Activated T-helper 17 cell treated with anti-CD3 and anti-CD28 coated beads, Interleukin-2, amount 50 U/mL, for 72 hours (primary cell): Measurements from ENCODE around the gene MGAT5B. TPM values are rescaled to one million over a fixed set of nuclear protein-coding genes. Genes with fewer than 3 reads are reported as not detected.
A peak's percentile ranks its signal among the peaks of the same experiment; 100 is the strongest.

Experiments
- ATAC-seq: fragments of 150-1000 bp; cut with Tn5 transposase; replicated peaks from 2 replicates; pipeline ENCODE4 v1.10.0; 2021; ENCODE audit warnings: mild to moderate bottlenecking, moderate library complexity
- H3K27ac Mint-ChIP-seq: one replicate; pipeline ENCODE4 v1.8.0; 2022; ENCODE audit warnings: mixed read lengths
- H3K27me3 Mint-ChIP-seq: one replicate; pipeline ENCODE4 v1.8.0; 2022; ENCODE audit warnings: mixed read lengths
- H3K36me3 Mint-ChIP-seq: one replicate; pipeline ENCODE4 v1.8.0; 2022; ENCODE audit warnings: low read depth, mild to moderate bottlenecking, mixed read lengths
- H3K4me1 Mint-ChIP-seq: one replicate; pipeline ENCODE4 v1.8.0; 2022; ENCODE audit warnings: mixed read lengths
- H3K4me3 Mint-ChIP-seq: one replicate; pipeline ENCODE4 v1.8.0; 2022; ENCODE audit warnings: mild to moderate bottlenecking, mixed read lengths
- H3K9me3 Mint-ChIP-seq: one replicate; pipeline ENCODE4 v1.8.0; 2022; ENCODE audit warnings: mixed read lengths
- total RNA-seq, 2 donors: library from RNA; stranded (reverse); gene quantifications; one replicate each; pipeline ENCODE4 v1.2.3, GENCODE V29; 2022

The MGAT5B gene, protein sequence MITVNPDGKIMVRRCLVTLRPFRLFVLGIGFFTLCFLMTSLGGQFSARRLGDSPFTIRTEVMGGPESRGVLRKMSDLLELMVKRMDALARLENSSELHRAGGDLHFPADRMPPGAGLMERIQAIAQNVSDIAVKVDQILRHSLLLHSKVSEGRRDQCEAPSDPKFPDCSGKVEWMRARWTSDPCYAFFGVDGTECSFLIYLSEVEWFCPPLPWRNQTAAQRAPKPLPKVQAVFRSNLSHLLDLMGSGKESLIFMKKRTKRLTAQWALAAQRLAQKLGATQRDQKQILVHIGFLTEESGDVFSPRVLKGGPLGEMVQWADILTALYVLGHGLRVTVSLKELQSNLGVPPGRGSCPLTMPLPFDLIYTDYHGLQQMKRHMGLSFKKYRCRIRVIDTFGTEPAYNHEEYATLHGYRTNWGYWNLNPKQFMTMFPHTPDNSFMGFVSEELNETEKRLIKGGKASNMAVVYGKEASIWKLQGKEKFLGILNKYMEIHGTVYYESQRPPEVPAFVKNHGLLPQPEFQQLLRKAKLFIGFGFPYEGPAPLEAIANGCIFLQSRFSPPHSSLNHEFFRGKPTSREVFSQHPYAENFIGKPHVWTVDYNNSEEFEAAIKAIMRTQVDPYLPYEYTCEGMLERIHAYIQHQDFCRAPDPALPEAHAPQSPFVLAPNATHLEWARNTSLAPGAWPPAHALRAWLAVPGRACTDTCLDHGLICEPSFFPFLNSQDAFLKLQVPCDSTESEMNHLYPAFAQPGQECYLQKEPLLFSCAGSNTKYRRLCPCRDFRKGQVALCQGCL
- total RNA-seq = under 1 TPM; 0.16 to 0.39 TPM

DNA sequence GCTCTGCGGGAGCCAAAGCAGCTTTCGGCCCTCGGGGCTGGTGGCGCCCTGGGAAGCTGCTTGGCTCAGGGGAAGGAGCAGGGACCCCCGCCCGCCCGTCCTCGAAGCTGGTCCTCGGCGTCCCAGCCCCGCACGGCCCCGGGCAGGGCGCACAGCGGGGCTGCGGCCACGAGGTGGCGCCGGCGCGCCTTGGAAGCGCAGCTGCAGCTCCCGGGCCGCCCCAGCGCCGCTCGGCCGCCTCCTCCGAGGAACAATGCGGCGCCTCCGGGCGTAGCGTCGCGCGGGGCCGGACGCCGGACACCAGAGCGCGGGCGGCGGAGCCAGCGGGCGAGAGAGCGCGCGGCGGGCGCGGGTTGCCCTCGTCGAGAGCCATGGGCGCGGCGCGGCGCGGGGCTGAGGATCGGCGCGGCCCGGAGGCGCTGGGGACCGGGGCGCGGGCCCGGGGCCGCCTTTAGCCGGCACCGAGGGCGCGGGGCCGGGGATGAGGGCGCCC, at the start of gene MGAT5B:
TSS of gene MGAT5B (plus strand) at position 229 of the 493 bp plus-strand sequence. CDS start 626 bp downstream, outside the sequence.
- H3K4me1 Mint-ChIP-seq = peaks cover 4% of the 10 kb centered on the region
- no peaks in the 10 kb centered on the region for H3K9me3 Mint-ChIP-seq
- peaks cover 7% of the 10 kb centered on the region for H3K36me3 Mint-ChIP-seq
- H3K27ac Mint-ChIP-seq = no peak within 1 kb of the TSS
- H3K27me3 Mint-ChIP-seq = peaks cover 16% of the 10 kb centered on the region
- H3K4me3 Mint-ChIP-seq = peak within 1 kb of the TSS; percentile 66
- ATAC-seq = peak; percentile 98

DNA sequence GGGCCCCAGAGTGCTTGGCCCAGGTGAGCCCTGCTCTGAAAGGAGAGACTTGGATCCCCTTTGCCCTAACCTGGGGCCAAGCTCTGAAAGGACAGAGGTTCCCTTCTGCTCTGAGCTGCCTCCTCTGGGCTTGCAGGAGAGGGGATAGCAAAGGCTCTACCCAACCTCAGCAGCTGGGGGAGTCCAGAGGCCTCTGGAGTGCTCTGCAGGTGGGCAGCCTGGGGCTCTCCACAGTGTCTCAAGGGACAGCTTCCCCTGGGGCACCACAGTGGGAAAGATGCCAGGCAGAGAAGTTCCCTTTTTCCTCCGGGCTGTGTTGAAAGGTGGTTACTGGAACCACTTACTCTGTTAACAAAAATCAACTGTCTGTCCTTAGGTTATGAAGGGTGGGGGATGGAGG, 48.2 kb upstream of the MGAT5B start:
- H3K4me3 Mint-ChIP-seq = no peak overlapping the region
- H3K27ac Mint-ChIP-seq = no peak overlapping the region
- no peaks in the 10 kb centered on the region for H3K9me3 Mint-ChIP-seq
- no peak for ATAC-seq
- peaks cover 6% of the 10 kb centered on the region for H3K4me1 Mint-ChIP-seq
- H3K36me3 Mint-ChIP-seq = no peaks in the 10 kb centered on the region
- H3K27me3 Mint-ChIP-seq = peaks cover 5% of the 10 kb centered on the region

DNA sequence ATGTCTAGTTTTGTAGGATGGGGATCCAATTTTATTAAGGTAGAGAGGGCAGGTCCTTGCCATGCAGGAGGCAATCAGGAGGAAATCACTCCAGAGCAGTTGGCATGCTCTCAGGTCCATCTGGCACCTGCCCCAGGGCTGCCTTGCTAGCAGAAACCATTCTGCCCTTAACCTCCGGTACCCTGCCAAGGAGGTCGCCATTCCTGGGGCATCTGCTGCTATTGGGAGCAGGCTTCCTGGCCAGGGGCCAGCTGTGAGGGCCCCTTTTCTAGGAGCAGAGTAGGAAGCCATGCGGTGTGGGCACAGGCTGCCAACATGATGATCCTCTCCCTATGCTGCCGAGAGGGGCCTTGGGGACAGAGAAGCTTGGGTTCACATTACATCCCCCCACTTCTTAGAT, 47.6 kb upstream of the MGAT5B start:
- no peak for ATAC-seq
- H3K27ac Mint-ChIP-seq = no peak overlapping the region
- H3K4me1 Mint-ChIP-seq = peaks cover 6% of the 10 kb centered on the region
- no peaks in the 10 kb centered on the region for H3K36me3 Mint-ChIP-seq
- no peaks in the 10 kb centered on the region for H3K9me3 Mint-ChIP-seq
- peaks cover 5% of the 10 kb centered on the region for H3K27me3 Mint-ChIP-seq
- no peak overlapping the region for H3K4me3 Mint-ChIP-seq

DNA sequence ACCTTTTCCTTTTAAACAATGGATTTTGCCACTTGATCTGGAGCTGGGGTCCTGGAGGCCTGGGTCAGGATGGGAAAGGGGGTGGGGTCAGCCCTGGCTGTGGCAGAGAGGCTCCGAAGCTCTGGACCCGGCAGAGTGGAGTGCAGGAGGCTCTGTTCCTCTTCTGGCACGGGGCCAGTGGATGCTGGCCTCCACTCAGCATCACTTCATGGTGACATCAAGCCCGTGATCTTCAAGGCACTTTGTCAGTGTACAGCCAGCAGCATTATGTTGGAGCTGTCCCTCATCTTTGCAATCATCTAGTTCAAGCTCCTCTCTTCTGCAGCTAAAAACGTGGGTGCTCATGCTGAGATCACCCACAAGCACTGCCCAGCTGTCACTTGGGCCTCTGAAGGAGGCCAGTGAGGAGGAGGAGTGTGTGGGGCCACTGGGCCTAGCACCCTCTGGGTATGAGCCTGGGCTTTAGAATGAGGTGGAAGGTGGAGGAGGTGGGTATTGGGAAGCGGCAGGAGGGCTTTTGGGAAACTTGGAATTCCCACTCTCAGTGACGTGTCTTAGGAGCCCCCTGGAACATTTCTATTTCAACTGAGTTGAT, 45.9 kb upstream of the MGAT5B start:
- no peaks in the 10 kb centered on the region for H3K9me3 Mint-ChIP-seq
- H3K4me1 Mint-ChIP-seq = no peaks in the 10 kb centered on the region
- H3K27ac Mint-ChIP-seq = no peak overlapping the region
- H3K36me3 Mint-ChIP-seq = no peaks in the 10 kb centered on the region
- H3K4me3 Mint-ChIP-seq = no peak overlapping the region
- peaks cover 5% of the 10 kb centered on the region for H3K27me3 Mint-ChIP-seq
- no peak for ATAC-seq

DNA sequence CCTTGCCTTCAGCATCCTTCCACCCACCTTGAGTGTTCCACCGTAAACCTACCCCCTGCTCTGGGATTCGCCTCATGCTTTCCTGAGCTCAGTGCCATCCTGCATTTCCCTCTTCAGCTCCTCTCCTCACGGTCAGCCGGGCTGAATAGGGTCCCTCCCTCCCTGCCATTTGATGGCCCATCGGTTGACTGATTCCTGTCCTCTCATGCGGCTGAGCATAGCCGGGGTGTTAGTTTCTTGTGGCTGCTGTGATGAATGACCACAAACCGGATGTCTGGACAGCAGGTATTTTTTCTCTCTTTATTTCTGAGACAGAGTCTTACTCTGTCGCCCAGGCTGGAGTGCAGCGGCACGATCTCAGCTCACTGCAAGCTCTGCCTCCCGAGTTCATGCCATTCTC, 44.1 kb upstream of the MGAT5B start:
- H3K4me1 Mint-ChIP-seq = no peaks in the 10 kb centered on the region
- H3K9me3 Mint-ChIP-seq = no peaks in the 10 kb centered on the region
- ATAC-seq = no peak
- peaks cover 5% of the 10 kb centered on the region for H3K27me3 Mint-ChIP-seq
- no peak overlapping the region for H3K27ac Mint-ChIP-seq
- H3K4me3 Mint-ChIP-seq = no peak overlapping the region
- H3K36me3 Mint-ChIP-seq = no peaks in the 10 kb centered on the region

DNA sequence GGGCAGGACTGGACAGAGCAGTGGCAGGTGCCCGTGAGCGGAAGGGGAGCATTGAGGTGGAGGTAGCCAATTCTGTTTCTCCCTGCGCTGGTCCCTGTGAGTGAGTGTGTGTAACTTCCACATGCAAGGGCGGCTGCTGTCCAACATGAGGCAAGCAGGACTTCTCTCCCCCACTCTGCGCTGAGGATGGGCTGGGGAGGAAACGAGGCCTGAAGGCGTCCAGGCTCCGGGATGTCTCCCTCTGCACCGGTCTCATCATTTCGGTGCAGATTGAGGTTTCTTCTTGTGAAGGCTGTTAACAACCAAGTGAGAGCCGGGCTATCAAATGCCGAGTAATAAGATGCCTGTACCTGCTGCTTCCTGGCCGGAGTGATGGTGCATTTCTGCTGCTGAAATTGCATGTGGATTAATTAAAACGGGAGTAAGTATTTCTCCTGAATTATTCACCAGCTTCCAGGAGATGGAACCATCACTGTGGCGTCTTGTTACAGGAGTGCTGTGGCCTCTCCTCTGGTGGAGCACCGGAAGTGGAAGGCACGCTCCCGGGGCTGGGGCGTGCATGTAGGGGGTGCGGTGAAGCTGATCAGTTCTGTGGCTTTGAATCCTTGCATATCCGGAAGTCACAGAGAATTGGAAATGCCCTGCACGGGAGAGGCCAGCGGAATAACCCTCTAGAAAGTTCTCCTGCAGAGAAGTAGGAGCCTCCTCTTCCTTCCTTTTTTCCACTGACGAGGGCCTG, 41.7 kb upstream of the MGAT5B start:
- H3K9me3 Mint-ChIP-seq = no peaks in the 10 kb centered on the region
- H3K27me3 Mint-ChIP-seq = peaks cover 5% of the 10 kb centered on the region
- ATAC-seq = no peak
- H3K36me3 Mint-ChIP-seq = no peaks in the 10 kb centered on the region
- no peak overlapping the region for H3K4me3 Mint-ChIP-seq
- no peak overlapping the region for H3K27ac Mint-ChIP-seq
- no peaks in the 10 kb centered on the region for H3K4me1 Mint-ChIP-seq

DNA sequence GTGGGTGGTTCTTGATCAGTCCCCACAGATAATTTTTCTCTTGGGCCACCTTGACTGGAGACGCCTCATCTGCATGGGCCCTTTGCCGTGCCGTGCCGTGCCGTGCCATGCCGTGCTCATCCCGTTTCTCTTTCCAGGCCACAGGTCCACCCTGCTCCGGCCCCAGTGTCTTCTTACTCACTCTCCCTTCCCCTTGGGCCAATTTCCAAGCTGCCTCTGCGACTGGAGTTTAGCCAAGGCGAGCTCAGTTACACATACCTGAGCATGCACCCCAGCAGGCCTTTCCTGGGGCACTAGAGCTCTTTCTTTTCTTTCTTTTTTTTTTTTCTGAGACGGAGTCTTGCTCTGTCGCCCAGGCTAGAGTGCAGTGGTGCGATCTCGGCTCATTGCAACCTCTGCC, 40.5 kb upstream of the MGAT5B start:
- Mint-ChIP-seq H3K36me3 (no peaks in the 10 kb centered on the region), H3K27ac (no peak overlapping the region), H3K4me3 (no peak overlapping the region), H3K4me1 (no peaks in the 10 kb centered on the region), H3K9me3 (no peaks in the 10 kb centered on the region), H3K27me3 (peaks cover 5% of the 10 kb centered on the region)
- ATAC-seq = no peak

DNA sequence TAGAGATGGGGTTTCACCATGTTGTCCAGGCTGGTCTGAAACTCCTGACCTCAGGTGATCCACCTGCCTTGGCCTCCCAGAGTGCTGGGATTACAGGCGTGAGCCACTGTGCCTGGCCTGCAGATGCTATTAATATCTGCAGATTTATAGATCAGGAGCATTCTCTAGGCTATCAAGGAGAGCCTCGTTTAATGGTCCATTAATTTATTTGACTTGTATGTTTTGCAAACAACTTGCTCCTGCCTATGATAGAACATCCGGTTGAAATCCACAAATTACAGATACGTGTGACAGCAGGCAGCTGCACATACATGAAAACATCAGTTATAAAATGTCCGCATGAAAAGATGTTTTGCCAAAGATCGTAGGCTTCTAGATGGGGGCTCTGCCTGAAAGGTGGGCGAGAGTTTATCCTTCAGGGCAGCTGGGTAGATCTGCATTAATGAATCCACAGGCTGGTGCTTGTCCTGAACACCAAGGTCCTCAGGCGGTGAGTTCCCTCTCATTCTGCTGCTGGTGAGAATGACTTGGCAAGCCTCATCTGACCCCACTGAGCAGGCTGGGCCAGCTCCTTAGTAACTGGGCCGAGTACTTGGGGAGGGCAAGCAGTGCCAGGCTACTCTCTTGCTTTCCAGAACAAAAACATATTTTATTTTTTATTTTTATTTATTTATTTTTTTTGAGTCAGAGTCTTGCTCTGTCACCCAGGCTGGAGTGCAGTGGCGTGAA, 37.1 kb upstream of the MGAT5B start:
- H3K9me3 Mint-ChIP-seq = no peaks in the 10 kb centered on the region
- no peaks in the 10 kb centered on the region for H3K4me1 Mint-ChIP-seq
- no peak overlapping the region for H3K4me3 Mint-ChIP-seq
- no peaks in the 10 kb centered on the region for H3K36me3 Mint-ChIP-seq
- H3K27ac Mint-ChIP-seq = no peak overlapping the region
- H3K27me3 Mint-ChIP-seq = peaks cover 14% of the 10 kb centered on the region
- no peak for ATAC-seq

DNA sequence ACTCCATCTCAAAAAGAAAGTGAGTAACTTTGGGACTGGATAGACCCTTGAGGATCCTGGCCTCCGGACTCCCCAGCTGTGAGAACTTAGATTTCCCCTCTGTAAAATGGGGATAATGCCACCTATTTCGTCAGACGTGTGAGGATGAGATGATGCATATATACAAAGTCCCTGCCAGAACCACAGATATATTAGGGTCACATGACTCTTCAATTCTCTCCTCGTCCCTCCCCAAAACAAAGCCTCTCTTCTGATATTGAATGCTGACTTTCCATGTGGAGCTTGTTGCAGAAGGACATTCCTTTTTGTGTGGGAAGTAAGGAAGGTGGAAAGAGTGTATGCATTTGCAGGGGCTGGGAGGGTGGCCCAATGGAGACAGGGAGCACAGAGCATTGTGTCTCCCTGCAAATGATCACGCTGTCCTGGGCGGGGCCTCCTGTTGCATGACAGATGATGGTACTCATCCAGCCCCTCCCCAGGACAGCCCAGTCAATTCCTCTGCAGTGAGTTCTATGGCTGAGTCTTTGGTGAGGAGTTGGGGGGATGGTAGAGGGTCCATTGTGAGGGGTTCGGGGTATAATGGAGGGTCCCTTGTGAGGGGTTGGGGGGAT, 35.1 kb upstream of the MGAT5B start:
- no peaks in the 10 kb centered on the region for H3K36me3 Mint-ChIP-seq
- no peaks in the 10 kb centered on the region for H3K4me1 Mint-ChIP-seq
- no peaks in the 10 kb centered on the region for H3K9me3 Mint-ChIP-seq
- no peak overlapping the region for H3K4me3 Mint-ChIP-seq
- no peak overlapping the region for H3K27ac Mint-ChIP-seq
- no peak for ATAC-seq
- peaks cover 14% of the 10 kb centered on the region for H3K27me3 Mint-ChIP-seq

DNA sequence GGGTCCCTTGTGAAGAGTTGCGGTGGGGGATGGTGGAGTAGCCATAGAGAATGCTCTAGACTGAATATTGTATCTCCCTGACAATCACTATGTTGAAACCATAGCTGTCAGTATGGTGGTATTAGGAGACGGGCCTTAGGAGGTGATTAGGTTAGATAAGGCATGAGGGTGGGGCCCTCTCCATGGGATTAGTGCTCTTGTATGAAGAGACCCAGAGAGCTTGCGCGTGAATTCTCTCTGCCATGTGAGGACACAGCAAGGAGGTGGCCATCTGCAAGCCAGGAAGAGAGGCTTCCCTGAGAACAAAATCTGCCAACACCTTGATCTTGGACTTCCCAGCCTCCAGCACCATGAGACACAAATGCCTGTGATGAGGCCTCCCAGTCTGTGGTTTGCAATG, 34.5 kb upstream of the MGAT5B start:
- no peak overlapping the region for H3K4me3 Mint-ChIP-seq
- H3K4me1 Mint-ChIP-seq = no peaks in the 10 kb centered on the region
- no peaks in the 10 kb centered on the region for H3K9me3 Mint-ChIP-seq
- no peak for ATAC-seq
- H3K36me3 Mint-ChIP-seq = no peaks in the 10 kb centered on the region
- no peak overlapping the region for H3K27ac Mint-ChIP-seq
- H3K27me3 Mint-ChIP-seq = peaks cover 14% of the 10 kb centered on the region

DNA sequence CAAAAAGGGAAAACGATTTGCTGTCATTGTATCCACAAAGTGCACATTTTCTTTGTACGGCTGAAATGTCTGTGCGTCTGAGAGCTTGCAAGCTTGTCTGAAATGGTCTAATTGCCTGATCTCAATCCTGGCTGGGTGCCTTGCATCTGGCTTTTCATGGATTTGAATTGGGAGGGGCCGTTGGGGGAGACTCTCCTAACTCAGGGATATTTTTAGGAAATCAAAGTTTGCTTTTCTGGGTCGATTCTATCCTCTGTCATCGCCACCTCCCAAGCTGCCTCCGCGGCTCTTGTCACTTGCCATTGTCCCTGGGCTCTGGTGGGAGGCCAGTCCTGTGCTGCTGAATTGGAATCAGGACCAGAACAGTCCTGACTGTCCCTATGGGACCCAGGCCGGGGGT, 33.3 kb upstream of the MGAT5B start:
- Mint-ChIP-seq H3K27ac (no peak overlapping the region), H3K4me3 (no peak overlapping the region), H3K27me3 (peaks cover 16% of the 10 kb centered on the region), H3K4me1 (no peaks in the 10 kb centered on the region), H3K36me3 (no peaks in the 10 kb centered on the region), H3K9me3 (no peaks in the 10 kb centered on the region)
- ATAC-seq = no peak

DNA sequence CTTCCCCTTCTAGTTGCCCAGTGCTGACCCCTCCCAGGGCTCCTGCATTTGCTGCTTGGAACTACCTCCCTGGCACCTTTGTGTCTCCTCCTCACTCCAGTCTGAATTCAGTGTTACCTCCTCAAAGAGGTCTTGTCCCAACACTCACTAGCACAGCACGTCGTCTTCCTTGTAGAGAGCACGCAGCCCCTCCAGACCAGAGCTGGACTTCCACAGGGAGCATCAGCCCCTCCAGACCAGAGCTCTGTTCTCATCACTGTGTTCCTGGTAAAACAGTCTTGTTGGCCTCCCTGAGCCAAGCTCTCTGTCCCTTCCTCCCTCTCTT, 27.8 kb upstream of the MGAT5B start:
- H3K27me3 Mint-ChIP-seq = peaks cover 33% of the 10 kb centered on the region
- H3K4me1 Mint-ChIP-seq = peaks cover 8% of the 10 kb centered on the region
- H3K9me3 Mint-ChIP-seq = no peaks in the 10 kb centered on the region
- no peaks in the 10 kb centered on the region for H3K36me3 Mint-ChIP-seq
- peak; percentile 15 for ATAC-seq
- no peak overlapping the region for H3K4me3 Mint-ChIP-seq
- peak overlapping the region; percentile 0 for H3K27ac Mint-ChIP-seq

DNA sequence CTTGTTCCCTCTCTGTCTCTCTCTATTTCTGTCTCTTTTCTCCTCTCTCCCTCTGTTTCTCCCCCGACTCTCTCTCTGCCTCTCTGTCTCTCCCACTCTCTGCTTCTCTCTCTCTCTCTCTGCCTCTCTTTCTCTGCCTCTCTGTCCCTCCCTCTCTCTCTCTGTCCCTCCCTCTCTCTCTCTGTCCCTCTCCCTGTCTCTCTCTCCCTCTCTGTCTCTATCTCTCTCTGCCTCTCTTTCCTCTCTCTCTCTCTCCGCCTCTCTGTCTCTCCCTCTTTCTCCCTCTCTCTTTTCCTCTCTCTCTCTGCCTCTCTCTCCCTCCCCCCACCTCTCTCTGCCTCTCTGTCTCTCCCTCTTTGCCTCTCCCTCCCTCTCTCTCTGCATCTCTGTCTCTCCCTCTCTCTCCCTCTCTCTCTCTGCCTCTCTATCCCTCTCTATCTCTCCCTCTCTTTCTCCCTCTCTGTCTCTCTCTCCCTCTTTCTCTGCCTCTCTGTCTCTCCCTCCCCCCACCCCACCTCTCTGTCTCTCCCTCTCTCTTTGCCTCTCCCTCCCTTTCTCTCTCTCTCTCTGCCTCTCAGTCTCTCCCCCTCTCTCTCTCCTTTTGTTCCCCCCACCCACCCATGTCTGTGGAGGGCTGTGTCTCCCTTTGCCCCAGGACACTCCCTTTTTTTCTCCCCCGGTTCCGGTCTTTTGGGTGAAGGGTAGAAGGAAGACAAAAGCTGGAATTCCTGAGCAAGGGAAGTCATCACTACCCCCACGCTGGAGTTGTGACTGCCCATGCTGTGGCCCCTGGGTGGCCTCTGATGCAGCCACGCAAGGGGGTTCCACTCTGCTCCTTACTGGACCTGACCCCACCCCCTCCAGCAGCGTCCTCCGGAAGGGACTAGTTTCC, 27.1 kb upstream of the MGAT5B start:
- no peak overlapping the region for H3K4me3 Mint-ChIP-seq
- peak overlapping the region; percentile 0 for H3K27ac Mint-ChIP-seq
- H3K4me1 Mint-ChIP-seq = peaks cover 8% of the 10 kb centered on the region
- no peaks in the 10 kb centered on the region for H3K36me3 Mint-ChIP-seq
- no peaks in the 10 kb centered on the region for H3K9me3 Mint-ChIP-seq
- H3K27me3 Mint-ChIP-seq = peaks cover 33% of the 10 kb centered on the region
- no peak for ATAC-seq
